Neural progenitor cell (in vitro differentiated cells): ENCODE measurements around the gene MBD1.

Source experiments
- EZH2 ChIP-seq: fragments of 200-600 bp; sonication (generic); IDR thresholded peaks from 2 replicates; pipeline ENCODE4 v1.6.1; 2017; ENCODE audit warnings: antibody characterized with exemption, mild to moderate bottlenecking, moderate library complexity
- EZH2phosphoT487 ChIP-seq: fragments of 200-600 bp; sonication (generic); IDR thresholded peaks from 2 replicates; pipeline ENCODE4 v1.6.1; 2017; ENCODE audit warnings: antibody characterized with exemption
- TF ChIP-seq, protein P1 (sequence below): fragments of 200-600 bp; sonication (generic); IDR thresholded peaks from 2 replicates; pipeline ENCODE4 v1.5.1; 2017; ENCODE audit warnings: antibody characterized with exemption, mild to moderate bottlenecking

DNA sequence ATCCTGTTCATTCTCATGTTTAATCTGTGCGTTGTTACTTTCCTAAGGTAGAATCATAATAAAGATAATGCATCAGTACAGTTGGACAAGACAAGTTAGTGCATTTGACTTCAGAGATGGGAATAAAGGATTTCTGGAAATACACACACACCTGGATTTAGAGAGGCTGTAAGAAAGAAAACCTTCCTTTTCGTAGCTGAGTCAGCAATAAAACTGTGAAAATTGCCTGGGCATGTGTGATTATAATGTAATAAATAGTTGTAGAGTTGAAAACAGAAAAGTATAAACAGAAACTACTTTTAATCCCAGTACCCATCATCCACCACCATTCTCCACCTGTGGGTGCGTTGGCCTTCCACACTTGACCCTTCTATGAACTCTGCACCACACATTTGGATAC lies 30.4 kb downstream of the MBD1 start:
- TF ChIP-seq, protein P1, sequence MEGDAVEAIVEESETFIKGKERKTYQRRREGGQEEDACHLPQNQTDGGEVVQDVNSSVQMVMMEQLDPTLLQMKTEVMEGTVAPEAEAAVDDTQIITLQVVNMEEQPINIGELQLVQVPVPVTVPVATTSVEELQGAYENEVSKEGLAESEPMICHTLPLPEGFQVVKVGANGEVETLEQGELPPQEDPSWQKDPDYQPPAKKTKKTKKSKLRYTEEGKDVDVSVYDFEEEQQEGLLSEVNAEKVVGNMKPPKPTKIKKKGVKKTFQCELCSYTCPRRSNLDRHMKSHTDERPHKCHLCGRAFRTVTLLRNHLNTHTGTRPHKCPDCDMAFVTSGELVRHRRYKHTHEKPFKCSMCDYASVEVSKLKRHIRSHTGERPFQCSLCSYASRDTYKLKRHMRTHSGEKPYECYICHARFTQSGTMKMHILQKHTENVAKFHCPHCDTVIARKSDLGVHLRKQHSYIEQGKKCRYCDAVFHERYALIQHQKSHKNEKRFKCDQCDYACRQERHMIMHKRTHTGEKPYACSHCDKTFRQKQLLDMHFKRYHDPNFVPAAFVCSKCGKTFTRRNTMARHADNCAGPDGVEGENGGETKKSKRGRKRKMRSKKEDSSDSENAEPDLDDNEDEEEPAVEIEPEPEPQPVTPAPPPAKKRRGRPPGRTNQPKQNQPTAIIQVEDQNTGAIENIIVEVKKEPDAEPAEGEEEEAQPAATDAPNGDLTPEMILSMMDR = no peak
- TF ChIP-seq EZH2 (no peak), EZH2phosphoT487 (no peak)
